Measurements from ENCODE around the gene TTC33.
"Not testable (repeated sequence)": the region's sequence is repeated elsewhere in the genome, so short reads cannot be mapped to it uniquely, and the experiment has no call there.

DNA sequence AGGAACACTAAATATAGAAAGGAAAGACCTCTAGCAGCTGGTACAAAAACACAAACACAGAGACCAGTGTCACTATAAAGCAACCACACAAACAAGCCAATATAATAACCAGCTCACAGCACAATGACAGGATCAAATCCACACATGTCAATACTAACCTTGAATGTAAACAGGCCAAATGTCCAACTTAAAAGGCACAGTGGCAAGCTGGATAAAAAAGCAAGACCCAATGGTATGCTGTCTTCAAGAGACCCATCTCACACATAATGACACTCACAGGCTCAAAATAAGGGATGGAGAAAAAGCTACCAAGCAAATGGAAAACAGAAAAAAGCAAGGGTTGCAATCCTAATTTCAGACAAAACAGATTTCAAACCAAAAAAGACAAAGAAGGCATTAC, 53.7 kb downstream of the TTC33 start:
- TF ChIP-seq, protein P1, sequence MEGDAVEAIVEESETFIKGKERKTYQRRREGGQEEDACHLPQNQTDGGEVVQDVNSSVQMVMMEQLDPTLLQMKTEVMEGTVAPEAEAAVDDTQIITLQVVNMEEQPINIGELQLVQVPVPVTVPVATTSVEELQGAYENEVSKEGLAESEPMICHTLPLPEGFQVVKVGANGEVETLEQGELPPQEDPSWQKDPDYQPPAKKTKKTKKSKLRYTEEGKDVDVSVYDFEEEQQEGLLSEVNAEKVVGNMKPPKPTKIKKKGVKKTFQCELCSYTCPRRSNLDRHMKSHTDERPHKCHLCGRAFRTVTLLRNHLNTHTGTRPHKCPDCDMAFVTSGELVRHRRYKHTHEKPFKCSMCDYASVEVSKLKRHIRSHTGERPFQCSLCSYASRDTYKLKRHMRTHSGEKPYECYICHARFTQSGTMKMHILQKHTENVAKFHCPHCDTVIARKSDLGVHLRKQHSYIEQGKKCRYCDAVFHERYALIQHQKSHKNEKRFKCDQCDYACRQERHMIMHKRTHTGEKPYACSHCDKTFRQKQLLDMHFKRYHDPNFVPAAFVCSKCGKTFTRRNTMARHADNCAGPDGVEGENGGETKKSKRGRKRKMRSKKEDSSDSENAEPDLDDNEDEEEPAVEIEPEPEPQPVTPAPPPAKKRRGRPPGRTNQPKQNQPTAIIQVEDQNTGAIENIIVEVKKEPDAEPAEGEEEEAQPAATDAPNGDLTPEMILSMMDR (IDR thresholded peaks at IDR 0.05) = not testable (repeated sequence)
- TF ChIP-seq EZH2 (IDR thresholded peaks at IDR 0.05; ENCODE audit: borderline replicate concordance, insufficient read depth, low read depth, low read length, poor library complexity, severe bottlenecking) = not testable (repeated sequence)
